HEK293 (cell line): ENCODE results near the gene TRAF3IP3.

Source experiments
- YY1 ChIP-seq: fragments of 450-650 bp; formaldehyde crosslinking; IDR thresholded peaks from 2 replicates; pipeline ENCODE4 v1.5.1; 2018; ENCODE audit warnings: missing biosample characterization, missing genetic modification characterization
- ZNF169 ChIP-seq: fragments of 450-650 bp; formaldehyde crosslinking; IDR thresholded peaks from 2 replicates; pipeline ENCODE4 v1.5.1; 2016; ENCODE audit warnings: missing biosample characterization, missing genetic modification characterization

DNA sequence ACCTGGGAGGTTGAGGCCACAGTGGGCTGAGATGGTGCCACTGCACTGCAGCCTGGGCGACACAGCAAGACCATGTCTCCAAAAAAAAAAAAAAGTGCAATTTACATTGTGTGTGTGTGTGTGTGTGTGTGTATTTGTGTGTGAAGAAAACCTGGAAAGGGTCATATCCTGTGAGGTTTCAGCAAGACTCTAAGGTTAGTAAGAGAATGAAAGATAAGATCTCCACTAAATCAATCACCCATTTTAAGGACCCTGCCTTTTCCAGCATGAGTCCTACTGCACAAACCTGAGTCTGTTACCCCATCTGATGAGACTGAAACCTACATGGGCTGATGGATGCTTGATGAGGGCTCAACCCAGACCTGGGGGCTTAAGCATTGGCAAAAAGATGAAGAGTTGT, 33.4 kb downstream of the TRAF3IP3 start:
- TF ChIP-seq ZNF169 (tag by site-specific recombination) (no peak), YY1 (tag by site-specific recombination) (no peak)
